Motor neuron (in vitro differentiated cells): ENCODE data around the gene GLOD5. TPM values are rescaled to one million over a fixed set of nuclear protein-coding genes. Genes with fewer than 3 reads are reported as not detected.
A peak's percentile ranks its signal among the peaks of the same experiment; 100 is the strongest.
"Not testable (repeated sequence)": the region's sequence is repeated elsewhere in the genome, so short reads cannot be mapped to it uniquely, and the experiment has no call there.

Experiments
- ATAC-seq, 8 experiments: fragments of 200-7000 bp; cut with Tn5 transposase; replicated peaks in 6 of 8; 2 replicates each; pipeline ENCODE4 v1.8.0; 2021; ENCODE audit warnings: mild to moderate bottlenecking in 8 of 8, moderate library complexity in 8 of 8
- H3K27ac ChIP-seq, 2 donors: fragments of 250-450 bp; sonication (Bioruptor Pico); 2 replicates each; pipeline ENCODE4 v1.9.0; 2021; ENCODE audit warnings: antibody characterized with exemption in 2 of 2, mild to moderate bottlenecking in 2 of 2, moderate library complexity in 1 of 2
- H3K4me1 ChIP-seq, 2 donors: fragments of 250-450 bp; sonication (Bioruptor Pico); replicated peaks in 1 of 2; 2 replicates each; pipeline ENCODE4 v1.6.1; 2021; ENCODE audit warnings: antibody characterized with exemption in 2 of 2, mild to moderate bottlenecking in 2 of 2, moderate library complexity in 1 of 2
- H3K4me3 ChIP-seq, 5 donors: fragments of 250-450 bp; sonication (Bioruptor Pico); 2 replicates each; pipeline ENCODE4 v1.9.0; 2021; ENCODE audit warnings: antibody characterized with exemption in 5 of 5, mild to moderate bottlenecking in 5 of 5, moderate library complexity in 4 of 5
- WGBS, 10 experiments: fragments of 450-650 bp; shearing (Covaris generic); methylation state at CpG; one replicate each; pipeline ENCODE4 v1.0.0; 2022; 5-methylcytosine and 5-hydroxymethylcytosine counted together
- in situ Hi-C, 9 experiments: fragments of 400-800 bp; cut with MboI; loops; one replicate each; pipeline ENCODE4 v1.15.0; 2021; ENCODE audit warnings: low sequenced_read_pairs in 9 of 9, low pct_unique_long_range_greater_than_20kb in 2 of 9; ENCODE audit not compliant: unreplicated experiment in 9 of 9
- total RNA-seq, 8 experiments: library from RNA; unstranded; fragments of 300-600 nt; gene quantifications; 2 replicates each; pipeline versions ENCODE4 v1.2.3 to v1.2.4, GENCODE V29; 2022

The GLOD5 gene
- total RNA-seq, 8 experiments from 2014 or later, result not detected

GRCh38 chrX:48806081-48806480 lies 44.5 kb downstream of the GLOD5 start:
- Histone ChIP-seq H3K4me1 (peaks cover 0 to 6% of the 10 kb centered on the region in 2 donors), H3K27ac (no peak overlapping the region), H3K4me3 (no peak overlapping the region)
- ATAC-seq, result no peak
- 50 to 78% methylated on average over 1 to 4 of the region's 4 CpGs; no CpG with 5 or more reads in 8 of the 10 experiments for WGBS, 10 experiments
- in situ Hi-C loops, result no loop called here

GRCh38 chrX:48813644-48814043 lies 52.1 kb downstream of the GLOD5 start:
- H3K27ac ChIP-seq, result no peak overlapping the region
- WGBS, 10 experiments, result 55 to 92% methylated on average over 2 to 3 of the region's 8 CpGs; no CpG with 5 or more reads in 8 of the 10 experiments
- H3K4me3 ChIP-seq, result no peak overlapping the region
- no peak for ATAC-seq
- in situ Hi-C loops, result no loop called here
- H3K4me1 ChIP-seq, result no peaks in the 10 kb centered on the region

- Histone ChIP-seq H3K4me3 (no peak overlapping the region), H3K27ac (no peak overlapping the region), H3K4me1 (no peaks in the 10 kb centered on the region)
- ATAC-seq, result no peak
- 93% methylated on average over 2 of the region's 8 CpGs; no CpG with 5 or more reads in 9 of the 10 experiments for WGBS, 10 experiments
- in situ Hi-C loops, result no loop called here
These were observed 53.2 kb downstream of the GLOD5 start for GRCh38 chrX:48814722-48815121.

GRCh38 chrX:48815266-48815665 lies 53.7 kb downstream of the GLOD5 start:
- H3K4me1 ChIP-seq, result no peaks in the 10 kb centered on the region
- H3K4me3 ChIP-seq, result no peak overlapping the region
- no peak for ATAC-seq
- 0 to 82% methylated on average over 1 to 7 of the region's 8 CpGs; no CpG with 5 or more reads in 8 of the 10 experiments for WGBS, 10 experiments
- in situ Hi-C loops, result no loop called here
- no peak overlapping the region for H3K27ac ChIP-seq

GRCh38 chrX:48816014-48816810 lies 54.7 kb downstream of the GLOD5 start:
- no peaks in the 10 kb centered on the region for H3K4me1 ChIP-seq
- H3K27ac ChIP-seq, result no peak overlapping the region
- in situ Hi-C loops, result no loop called here
- ATAC-seq, result no peak
- 10 to 100% methylated on average over 1 to 2 of the region's 18 CpGs; no CpG with 5 or more reads in 8 of the 10 experiments for WGBS, 10 experiments
- H3K4me3 ChIP-seq, result no peak overlapping the region

GRCh38 chrX:48818098-48818497 lies 56.6 kb downstream of the GLOD5 start:
- in situ Hi-C loops, result no loop called here
- ATAC-seq, result no peak
- no peak overlapping the region for H3K4me3 ChIP-seq
- H3K27ac ChIP-seq, result no peak overlapping the region
- 80% methylated on average over 1 of the region's 16 CpGs; no CpG with 5 or more reads in 9 of the 10 experiments for WGBS, 10 experiments
- H3K4me1 ChIP-seq, result no peaks in the 10 kb centered on the region

- in situ Hi-C loops, result no loop called here
- ATAC-seq, result no peak
- Histone ChIP-seq H3K4me3 (no peak overlapping the region), H3K27ac (no peak overlapping the region), H3K4me1 (no peaks in the 10 kb centered on the region)
- WGBS, 10 experiments, result 42 to 71% methylated on average over 1 to 3 of the region's 4 CpGs; no CpG with 5 or more reads in 8 of the 10 experiments
These were observed 57.3 kb downstream of the GLOD5 start for GRCh38 chrX:48818866-48819265.

- in situ Hi-C loops, H3K4me1 ChIP-seq, H3K4me3 ChIP-seq, ATAC-seq, H3K27ac ChIP-seq: not testable (repeated sequence)
- WGBS, 10 experiments, result 39 to 100% (median 70%) methylated on average over 2 to 5 of the region's 9 CpGs; no CpG with 5 or more reads in 7 of the 10 experiments
These were observed 57.8 kb downstream of the GLOD5 start for GRCh38 chrX:48819394-48819793.

- Histone ChIP-seq H3K4me3 (no peak overlapping the region), H3K4me1 (no peaks in the 10 kb centered on the region), H3K27ac (no peak overlapping the region)
- in situ Hi-C loops, result no loop called here
- 17% methylated on average over 1 of the region's 6 CpGs; no CpG with 5 or more reads in 9 of the 10 experiments for WGBS, 10 experiments
- ATAC-seq, result peak in 5 of 8 experiments; percentile 87 to 94 (median 90)
These were observed 61.5 kb downstream of the GLOD5 start for GRCh38 chrX:48823053-48823452.

Other genes starting within 250 kb of the GLOD5 start
- 100 to 1,000 TPM in 1 of 8 experiments, 10 to 100 TPM in 7; 28.3 to 121 (median 66.3) TPM for gene EBP, start 239.9 kb upstream of the GLOD5 start, total RNA-seq
- gene TBC1D25, start 222.0 kb upstream of the GLOD5 start, total RNA-seq, result 10 to 100 TPM in 2 of 8 experiments, 1 to 10 TPM in 6; 4.7 to 11.1 (median 8.3) TPM
- 100 to 1,000 TPM; 116 to 304 (median 185) TPM for gene RBM3, start 187.3 kb upstream of the GLOD5 start, total RNA-seq
- gene WDR13, start 164.3 kb upstream of the GLOD5 start, total RNA-seq, result 10 to 100 TPM; 42.3 to 65.7 (median 51.1) TPM
- gene WAS, start 77.9 kb upstream of the GLOD5 start, total RNA-seq, result 1 to 10 TPM in 5 of 8 experiments, under 1 TPM in 3; 0.21 to 1.8 (median 1.1) TPM
- 1 to 10 TPM; 1.8 to 9.8 (median 3.0) TPM for gene SUV39H1, start 65.0 kb upstream of the GLOD5 start, total RNA-seq
- not detected for gene GATA1, start 24.8 kb downstream of the GLOD5 start, total RNA-seq
- 100 to 1,000 TPM in 1 of 8 experiments, 10 to 100 TPM in 7; 29.7 to 104 (median 62.2) TPM for gene HDAC6, start 40.3 kb downstream of the GLOD5 start, total RNA-seq
- under 1 TPM in 7 of 8 experiments, not detected in 1; 0.27 to 0.90 (median 0.46) TPM for gene ERAS, start 64.8 kb downstream of the GLOD5 start, total RNA-seq
- gene PCSK1N, start 73.9 kb downstream of the GLOD5 start, total RNA-seq, result 100 to 1,000 TPM in 1 of 8 experiments, 10 to 100 TPM in 6, 1 to 10 TPM in 1; 4.0 to 103 (median 33.2) TPM
- 100 to 1,000 TPM in 1 of 8 experiments, 10 to 100 TPM in 7; 40.6 to 102 (median 72.9) TPM for gene TIMM17B, start 136.0 kb downstream of the GLOD5 start, total RNA-seq
- 100 to 1,000 TPM in 3 of 8 experiments, 10 to 100 TPM in 5; 73.0 to 123 (median 99.1) TPM for gene PQBP1, start 136.2 kb downstream of the GLOD5 start, total RNA-seq
- 10 to 100 TPM; 15.1 to 38.3 (median 23.8) TPM for gene SLC35A2, start 149.9 kb downstream of the GLOD5 start, total RNA-seq
- 10 to 100 TPM in 4 of 8 experiments, 1 to 10 TPM in 4; 6.9 to 20.3 (median 9.5) TPM for gene PIM2, start 157.3 kb downstream of the GLOD5 start, total RNA-seq
- 10 to 100 TPM; 22.0 to 49.8 (median 36.6) TPM for gene OTUD5, start 195.9 kb downstream of the GLOD5 start, total RNA-seq
- gene KCND1, start 210.1 kb downstream of the GLOD5 start, total RNA-seq, result 1 to 10 TPM in 6 of 8 experiments, under 1 TPM in 2; 0.65 to 3.1 (median 1.5) TPM
- 10 to 100 TPM; 24.2 to 69.0 (median 44.8) TPM for gene GRIPAP1, start 240.5 kb downstream of the GLOD5 start, total RNA-seq